IMR-90 (cell line): ENCODE results near the gene TMTC2. TPM values are rescaled to one million over a fixed set of nuclear protein-coding genes. Genes with fewer than 3 reads are reported as not detected.

Source experiments
- ATAC-seq: fragments of 200-7000 bp; cut with Tn5 transposase; 2 replicates; pipeline ENCODE4 v1.9.1; 2020; ENCODE audit warnings: low read depth, mild to moderate bottlenecking, moderate library complexity
- Bru-seq: library from RNA; stranded (reverse); fragments of 400-500 nt; gene quantifications from one replicate; lab custom pipeline; 2021; lab: Mats Ljungman, UMichigan
- BruChase-seq, 2 experiments: library from RNA; stranded (reverse); fragments of 400-500 nt; gene quantifications; one replicate each; lab custom pipeline; 2021; lab: Mats Ljungman, UMichigan
- BruUV-seq: library from RNA; stranded (reverse); fragments of 400-500 nt; replicated peaks from 2 replicates; lab custom pipeline; 2021; lab: Mats Ljungman, UMichigan
- CTCF ChIA-PET: fragments of 300-600 bp; formaldehyde crosslinking; extraction: SDS; loops from one replicate; lab custom pipeline; 2021; ENCODE audit warnings: antibody characterized with exemption; lab: Yijun Ruan, JAX
- POLR2A ChIA-PET: fragments of 300-600 bp; sonication (Branson Sonifier 250); formaldehyde crosslinking; loops from one replicate; lab custom pipeline; 2022; ENCODE audit warnings: antibody characterized with exemption; ENCODE audit not compliant: unreplicated experiment; lab: Charles Lee
- DNase-seq: peaks from one replicate; pipeline ENCODE4 v3.0.0; 2013
- H2AFZ ChIP-seq: replicated peaks from 2 replicates; pipeline ENCODE3; 2013; ENCODE audit warnings: low read length, mild to moderate bottlenecking; ENCODE audit not compliant: poor library complexity
- H2AK5ac ChIP-seq: 2 replicates; pipeline ENCODE4 v1.6.1; 2013; ENCODE audit warnings: low read depth, low read length, inconsistent platforms
- H2AK9ac ChIP-seq: replicated peaks from 2 replicates; pipeline ENCODE3; 2013; ENCODE audit warnings: mild to moderate bottlenecking, low read depth, low read length, moderate library complexity; ENCODE audit not compliant: poor library complexity
- H2BK120ac ChIP-seq: 2 replicates; pipeline ENCODE4 v1.6.1; 2013; ENCODE audit warnings: low read depth, low read length, inconsistent platforms
- H2BK15ac ChIP-seq: 3 replicates; pipeline ENCODE4 v1.6.1; 2013; ENCODE audit warnings: low read depth, low read length, inconsistent platforms
- H2BK20ac ChIP-seq: 2 replicates; pipeline ENCODE4 v1.6.1; 2013; ENCODE audit warnings: low read depth, mild to moderate bottlenecking, inconsistent platforms, low read length, moderate library complexity
- H2BK5ac ChIP-seq: 2 replicates; pipeline ENCODE4 v1.6.1; 2013; ENCODE audit warnings: mild to moderate bottlenecking, low read depth, low read length, inconsistent platforms; ENCODE audit not compliant: poor library complexity, severe bottlenecking
- H3K14ac ChIP-seq: replicated peaks from 2 replicates; pipeline ENCODE4 v1.6.1; 2013; ENCODE audit warnings: low read depth, low read length, inconsistent platforms
- H3K18ac ChIP-seq: 2 replicates; pipeline ENCODE4 v1.6.1; 2013; ENCODE audit warnings: low read depth, low read length, control low read depth
- H3K23ac ChIP-seq: 2 replicates; pipeline ENCODE4 v1.6.1; 2013; ENCODE audit warnings: low read depth, low read length, inconsistent platforms
- H3K27ac ChIP-seq: 2 replicates; pipeline ENCODE4 v1.5.1; 2013; ENCODE audit warnings: mild to moderate bottlenecking, control low read depth, low read length; ENCODE audit not compliant: insufficient read depth
- H3K27me3 ChIP-seq: 2 replicates; pipeline ENCODE4 v1.6.1; 2013; ENCODE audit warnings: low read length; ENCODE audit not compliant: control insufficient read depth, insufficient read depth
- H3K36me3 ChIP-seq: 2 replicates; pipeline ENCODE4 v1.6.1; 2013; ENCODE audit warnings: low read length, mixed read lengths; ENCODE audit not compliant: control insufficient read depth, insufficient read depth
- H3K4ac ChIP-seq: 2 replicates; pipeline ENCODE4 v1.6.1; 2013; ENCODE audit warnings: low read depth, low read length, inconsistent platforms
- H3K4me1 ChIP-seq: 2 replicates; pipeline ENCODE4 v1.6.1; 2013; ENCODE audit warnings: low read length, mixed read lengths; ENCODE audit not compliant: control insufficient read depth, insufficient read depth
- H3K4me2 ChIP-seq: 2 replicates; pipeline ENCODE4 v1.6.1; 2013; ENCODE audit warnings: low read depth, mild to moderate bottlenecking, control low read depth, low read length, moderate library complexity
- H3K4me3 ChIP-seq: 2 replicates; pipeline ENCODE4 v1.5.1; 2013; ENCODE audit warnings: low read depth, mild to moderate bottlenecking, control low read depth, low read length, moderate library complexity; ENCODE audit not compliant: insufficient read depth
- H3K56ac ChIP-seq: 2 replicates; pipeline ENCODE4 v1.6.1; 2013; ENCODE audit warnings: low read length, inconsistent platforms; ENCODE audit not compliant: insufficient read depth; ENCODE audit errors: extremely low read depth
- H3K79me1 ChIP-seq, 2 experiments: 2 replicates each; pipeline ENCODE4 v1.6.1; 2013; ENCODE audit warnings: low read length in 2 of 2, inconsistent platforms in 1 of 2, low read depth in 1 of 2
- H3K9ac ChIP-seq: 2 replicates; pipeline ENCODE4 v1.6.1; 2013; ENCODE audit warnings: low read depth, low read length, control low read depth
- H3K9me1 ChIP-seq: 2 replicates; pipeline ENCODE4 v1.6.1; 2013; ENCODE audit warnings: low read length, inconsistent platforms; ENCODE audit not compliant: insufficient read depth
- H3K9me3 ChIP-seq: 2 replicates; pipeline ENCODE4 v1.6.1; 2013; ENCODE audit warnings: low read length; ENCODE audit not compliant: control insufficient read depth, insufficient read depth
- H4K20me1 ChIP-seq: 2 replicates; pipeline ENCODE4 v1.6.1; 2013; ENCODE audit warnings: low read length, inconsistent platforms; ENCODE audit not compliant: insufficient read depth
- H4K5ac ChIP-seq: 2 replicates; pipeline ENCODE4 v1.6.1; 2013; ENCODE audit warnings: mild to moderate bottlenecking, low read depth, low read length, control low read depth
- H4K8ac ChIP-seq, 2 experiments: 2 replicates each; pipeline ENCODE4 v1.6.1; 2013; ENCODE audit warnings: low read depth in 2 of 2, low read length in 2 of 2, control low read depth in 1 of 2, inconsistent platforms in 1 of 2
- H4K91ac ChIP-seq: 2 replicates; pipeline ENCODE4 v1.6.1; 2013; ENCODE audit warnings: low read depth, low read length, inconsistent platforms; ENCODE audit not compliant: insufficient read depth
- CEBPB ChIP-seq: IDR thresholded peaks from 2 replicates; pipeline ENCODE4 v1.6.1; 2012; ENCODE audit warnings: low read depth, low read length, improper control_type of control experiment
- MAZ ChIP-seq: IDR thresholded peaks from 2 replicates; pipeline ENCODE4 v1.6.1; 2012; ENCODE audit warnings: low read depth, mild to moderate bottlenecking, low read length, improper control_type of control experiment, moderate library complexity, borderline replicate concordance
- WGBS, 2 experiments: methylation state at CpG; one replicate each; pipeline versions ENCODE4 v1.1.5 to v1.1.7; 2013; ENCODE audit warnings: missing lambda C conversion rate in 2 of 2; ENCODE audit not compliant: insufficient read length in 1 of 2; ENCODE audit errors: extremely low coverage in 2 of 2; 5-methylcytosine and 5-hydroxymethylcytosine counted together
- dilution Hi-C: fragments of 300-500 bp; cut with HindIII; formaldehyde crosslinking; loops from one replicate; pipeline ENCODE4 v1.14.3; 2018; ENCODE audit warnings: low sequenced_read_pairs; ENCODE audit not compliant: unreplicated experiment
- in situ Hi-C: fragments of 300-500 bp; cut with MboI; formaldehyde crosslinking; loops from 3 replicates; pipeline ENCODE4 v1.14.3; 2019; ENCODE audit warnings: low sequenced_read_pairs, inconsistent platforms, mixed read lengths
- intact Hi-C: fragments of 100-400 bp; cut with micrococcal nuclease; formaldehyde crosslinking; loops from 2 replicates; pipeline ENCODE4 v1.10.0; 2022
- long read RNA-seq: library from polyadenylated mRNA; unstranded; transcript quantifications from one replicate; pipeline ENCODE4 v2.0.0, GENCODE V29; 2021; ENCODE audit not compliant: unreplicated experiment
- polyA plus RNA-seq, 3 experiments: library from polyadenylated mRNA; depleted of rRNA; stranded (reverse); fragments of >200 nt; gene quantifications; 2 replicates each; pipeline ENCODE4 v1.2.3, GENCODE V29; 2012; ENCODE audit warnings: low replicate concordance in 1 of 3
- total RNA-seq: library from RNA; depleted of rRNA; stranded (reverse); fragments of >200 nt; gene quantifications from 2 replicates; pipeline ENCODE4 v1.2.3, GENCODE V29; 2012; rRNA removed

TMTC2 gene
- total RNA-seq (1.4 TPM in 2 replicates), polyA plus RNA-seq (2012; rRNA removed) (0.52 and 0.56 TPM in 2 replicates), Bru-seq, nascent RNA (percentile 42 among the genes with signal in this experiment), BruChase-seq, experiment 1, labeled RNA remaining after a 6-hour chase (percentile 44 among the genes with signal in this experiment), BruChase-seq, experiment 2, labeled RNA remaining after a 2-hour chase (percentile 40 among the genes with signal in this experiment)
- polyA plus RNA-seq (2012; cell fraction: cytosol; rRNA removed) = 0.19 and 0.23 TPM in 2 replicates
- 0.74 and 3.4 TPM in 2 replicates for polyA plus RNA-seq (2012; cell fraction: nucleus; rRNA removed; ENCODE audit: low replicate concordance)
- long read RNA-seq, partial matches to known transcripts = 0 of 1 reads
- long read RNA-seq, other reads (novel, unspliced or antisense) = 1 of 1 reads

GRCh38 chr12:82686168-82687020 lies at the start of gene TMTC2:
TMTC2 (plus strand) TSS chr12:82686906.
- no peak within 1 kb of the TSS for H2BK15ac ChIP-seq
- in situ Hi-C loops = loop anchor here (5.0 kb wide), 1 partner anchor 1821 kb away; no protein-coding TSS in a partner anchor
- H3K9me1 ChIP-seq = no peaks in the 10 kb centered on the region
- peak within 1 kb of the TSS; percentile 46; the same call in 1 of the 2 replicates for H3K4ac ChIP-seq
- BruUV-seq = no TSS peak
- WGBS, 2 experiments = 8% methylated on average over 2 of the region's 39 CpGs; no CpG with 5 or more reads in 1 of the 2 experiments
- H2BK120ac ChIP-seq = peak within 1 kb of the TSS; percentile 16; the same call in 1 of the 2 replicates
- no peaks in the 10 kb centered on the region for H3K4me1 ChIP-seq
- H3K56ac ChIP-seq = 0 out of 2 replicates have a peak within 1 kb of the TSS, but pooled peaks have one; percentile 41
- no peak within 1 kb of the TSS for H2BK5ac ChIP-seq
- no peaks in the 10 kb centered on the region for H4K20me1 ChIP-seq
- peak; percentile 62; the same call in 1 of the 2 replicates for TF ChIP-seq MAZ
- no peak for TF ChIP-seq CEBPB
- ChIA-PET POLR2A (interaction anchor here (0.6 kb wide), 2 partner anchors 65 to 530 kb away, joined by 3 to 4 read pairs; no protein-coding TSS in a partner anchor), CTCF (interaction anchor here (0.5 to 2.0 kb wide), 11 partner anchors 10 to 1817 kb away, joined by 3 to 12 read pairs (median 4); partner anchors contain the start of genes CCDC59 and METTL25)
- H3K36me3 ChIP-seq = no peaks in the 10 kb centered on the region
- peak within 1 kb of the TSS; percentile 82 for H3K4me3 ChIP-seq
- no peak within 1 kb of the TSS for H2AK5ac ChIP-seq
- H4K91ac ChIP-seq = no peak within 1 kb of the TSS
- peak; percentile 98 for ATAC-seq
- no peak within 1 kb of the TSS for H2BK20ac ChIP-seq
- intact Hi-C loops = loop anchor here (1.0 kb wide), 1 partner anchor 1140 kb away; no protein-coding TSS in a partner anchor
- H4K8ac ChIP-seq = peak within 1 kb of the TSS in 1 of 2 experiments; percentile 32; a peak in 1 of 4 replicates
- peak within 1 kb of the TSS; percentile 96 for H3K4me2 ChIP-seq
- peak within 1 kb of the TSS; percentile 55 for H3K27ac ChIP-seq
- H2AFZ ChIP-seq = peak within 1 kb of the TSS; percentile 99
- dilution Hi-C loops = no loop called here
- peak within 1 kb of the TSS; percentile 61 for H3K9ac ChIP-seq
- H3K23ac ChIP-seq = peak within 1 kb of the TSS; percentile 59
- H3K79me1 ChIP-seq = no peaks in the 10 kb centered on the region
- peak within 1 kb of the TSS; percentile 52 for H2AK9ac ChIP-seq
- DNase-seq = peak; percentile 82
- H3K14ac ChIP-seq = peak within 1 kb of the TSS; percentile 18; the same call in 1 of the 2 replicates
- no peak within 1 kb of the TSS for H4K5ac ChIP-seq
- H3K9me3 ChIP-seq = no peaks in the 10 kb centered on the region
- no peaks in the 10 kb centered on the region for H3K27me3 ChIP-seq
- no peak within 1 kb of the TSS; the same call in 1 of the 2 replicates for H3K18ac ChIP-seq
